ENCODE data around the gene SLC35E3. TPM values are rescaled to one million over a fixed set of nuclear protein-coding genes. Genes with fewer than 3 reads are reported as not detected.

The SLC35E3 gene
- total and polyA plus RNA-seq, 2 of the 13 experiments (the other 11 are each of a cell fraction or from before 2014, with no cell fraction given), result 13.0 to 22.1 TPM

DNA sequence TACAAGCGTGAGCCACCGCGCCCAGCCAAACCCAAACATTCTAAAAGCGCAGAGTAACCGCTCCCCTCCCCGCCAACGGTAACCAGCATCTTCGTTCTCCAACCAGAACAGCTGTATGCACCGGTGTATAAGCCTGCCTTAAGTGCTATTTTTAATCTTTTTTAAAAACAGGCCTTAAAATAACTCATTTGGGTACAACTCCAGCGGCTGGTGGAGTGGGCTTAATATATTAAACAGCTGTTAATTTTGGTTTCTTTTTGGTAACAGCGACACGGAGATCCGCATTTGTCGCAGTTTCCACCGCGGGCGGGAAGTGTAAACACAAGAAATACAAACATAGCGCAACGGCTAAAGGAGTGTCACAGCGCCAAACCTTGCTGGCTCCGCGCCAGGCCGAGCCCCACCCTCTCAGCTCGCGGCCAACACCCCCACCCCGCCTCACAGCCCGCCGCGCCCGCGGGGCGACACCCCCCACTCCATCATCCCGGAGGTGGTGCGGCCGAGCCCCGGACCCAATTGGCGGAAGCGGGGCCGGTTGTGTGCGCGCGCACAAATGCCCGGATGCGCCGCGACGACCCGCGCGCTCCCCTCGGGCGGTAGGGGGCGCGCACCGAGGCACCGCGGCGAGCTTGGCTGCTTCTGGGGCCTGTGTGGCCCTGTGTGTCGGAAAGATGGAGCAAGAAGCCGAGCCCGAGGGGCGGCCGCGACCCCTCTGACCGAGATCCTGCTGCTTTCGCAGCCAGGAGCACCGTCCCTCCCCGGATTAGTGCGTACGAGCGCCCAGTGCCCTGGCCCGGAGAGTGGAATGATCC is 61.8 kb downstream of the SLC35E3 start, which contains the start of gene MDM2 (continued):
- TF ChIP-seq FOXO1 (CRISPR knock-in tag; IDR thresholded peaks at IDR 0.05) (peak; percentile 80), ELF4 (CRISPR knock-in tag; IDR thresholded peaks at IDR 0.05; ENCODE audit: borderline replicate concordance) (0 out of 2 replicates have a peak, but pooled peaks have one; percentile 63), CHD4 (IDR thresholded peaks at IDR 0.05; ENCODE audit: borderline replicate concordance, low read length) (0 out of 2 replicates have a peak, but pooled peaks have one; percentile 59), ZNF503 (CRISPR knock-in tag; IDR thresholded peaks at IDR 0.05) (peak; percentile 59; the same call in 1 of the 2 replicates), ZNF547 (CRISPR knock-in tag; IDR thresholded peaks at IDR 0.05) (peak; percentile 61; the same call in 1 of the 2 replicates), POLR2G (IDR thresholded peaks at IDR 0.05; ENCODE audit: low read depth, low read length) (peak; percentile 82), ZNF776 (CRISPR knock-in tag; IDR thresholded peaks at IDR 0.05) (peak; percentile 56; the same call in 1 of the 2 replicates), BCL6 (CRISPR knock-in tag; IDR thresholded peaks at IDR 0.05) (peak; percentile 46; the same call in 1 of the 2 replicates), PLRG1 (conservative IDR thresholded peaks at IDR 0.05) (no peak), DPF2 (CRISPR knock-in tag; IDR thresholded peaks at IDR 0.05; ENCODE audit: borderline replicate concordance, low read depth) (0 out of 2 replicates have a peak, but pooled peaks have one; percentile 4), RXRA (CRISPR knock-in tag; IDR thresholded peaks at IDR 0.05) (peak; percentile 47), ZBTB4 (CRISPR knock-in tag; IDR thresholded peaks at IDR 0.05; ENCODE audit: borderline replicate concordance) (no peak), ZNF143 (CRISPR knock-in tag; IDR thresholded peaks at IDR 0.05) (peak; percentile 37; the same call in 1 of the 2 replicates), ZNF788 (CRISPR knock-in tag; IDR thresholded peaks at IDR 0.05; ENCODE audit: borderline replicate concordance) (0 out of 2 replicates have a peak, but pooled peaks have one; percentile 64), KDM2A (CRISPR knock-in tag; IDR thresholded peaks at IDR 0.05; ENCODE audit: borderline replicate concordance, low read depth) (peak; percentile 90), ZNF746 (CRISPR knock-in tag; IDR thresholded peaks at IDR 0.05) (peak; percentile 89)
- TF ChIP-seq, protein P1, sequence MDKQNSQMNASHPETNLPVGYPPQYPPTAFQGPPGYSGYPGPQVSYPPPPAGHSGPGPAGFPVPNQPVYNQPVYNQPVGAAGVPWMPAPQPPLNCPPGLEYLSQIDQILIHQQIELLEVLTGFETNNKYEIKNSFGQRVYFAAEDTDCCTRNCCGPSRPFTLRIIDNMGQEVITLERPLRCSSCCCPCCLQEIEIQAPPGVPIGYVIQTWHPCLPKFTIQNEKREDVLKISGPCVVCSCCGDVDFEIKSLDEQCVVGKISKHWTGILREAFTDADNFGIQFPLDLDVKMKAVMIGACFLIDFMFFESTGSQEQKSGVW (CRISPR knock-in tag; IDR thresholded peaks at IDR 0.05; ENCODE audit: borderline replicate concordance), result no peak
- TF ChIP-seq, protein P2, sequence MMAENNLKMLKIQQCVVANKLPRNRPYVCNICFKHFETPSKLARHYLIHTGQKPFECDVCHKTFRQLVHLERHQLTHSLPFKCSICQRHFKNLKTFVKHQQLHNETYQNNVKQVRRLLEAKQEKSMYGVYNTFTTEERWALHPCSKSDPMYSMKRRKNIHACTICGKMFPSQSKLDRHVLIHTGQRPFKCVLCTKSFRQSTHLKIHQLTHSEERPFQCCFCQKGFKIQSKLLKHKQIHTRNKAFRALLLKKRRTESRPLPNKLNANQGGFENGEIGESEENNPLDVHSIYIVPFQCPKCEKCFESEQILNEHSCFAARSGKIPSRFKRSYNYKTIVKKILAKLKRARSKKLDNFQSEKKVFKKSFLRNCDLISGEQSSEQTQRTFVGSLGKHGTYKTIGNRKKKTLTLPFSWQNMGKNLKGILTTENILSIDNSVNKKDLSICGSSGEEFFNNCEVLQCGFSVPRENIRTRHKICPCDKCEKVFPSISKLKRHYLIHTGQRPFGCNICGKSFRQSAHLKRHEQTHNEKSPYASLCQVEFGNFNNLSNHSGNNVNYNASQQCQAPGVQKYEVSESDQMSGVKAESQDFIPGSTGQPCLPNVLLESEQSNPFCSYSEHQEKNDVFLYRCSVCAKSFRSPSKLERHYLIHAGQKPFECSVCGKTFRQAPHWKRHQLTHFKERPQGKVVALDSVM (CRISPR knock-in tag; IDR thresholded peaks at IDR 0.05), result peak; percentile 73
- TF ChIP-seq, protein P3, sequence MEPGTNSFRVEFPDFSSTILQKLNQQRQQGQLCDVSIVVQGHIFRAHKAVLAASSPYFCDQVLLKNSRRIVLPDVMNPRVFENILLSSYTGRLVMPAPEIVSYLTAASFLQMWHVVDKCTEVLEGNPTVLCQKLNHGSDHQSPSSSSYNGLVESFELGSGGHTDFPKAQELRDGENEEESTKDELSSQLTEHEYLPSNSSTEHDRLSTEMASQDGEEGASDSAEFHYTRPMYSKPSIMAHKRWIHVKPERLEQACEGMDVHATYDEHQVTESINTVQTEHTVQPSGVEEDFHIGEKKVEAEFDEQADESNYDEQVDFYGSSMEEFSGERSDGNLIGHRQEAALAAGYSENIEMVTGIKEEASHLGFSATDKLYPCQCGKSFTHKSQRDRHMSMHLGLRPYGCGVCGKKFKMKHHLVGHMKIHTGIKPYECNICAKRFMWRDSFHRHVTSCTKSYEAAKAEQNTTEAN (CRISPR knock-in tag; conservative IDR thresholded peaks at IDR 0.05), result 0 out of 2 replicates have a peak, but pooled peaks have one; percentile 16

All from HepG2 (cell line).